ENCODE measurements around the gene SIRT3.

- TF ChIP-seq, protein P1, sequence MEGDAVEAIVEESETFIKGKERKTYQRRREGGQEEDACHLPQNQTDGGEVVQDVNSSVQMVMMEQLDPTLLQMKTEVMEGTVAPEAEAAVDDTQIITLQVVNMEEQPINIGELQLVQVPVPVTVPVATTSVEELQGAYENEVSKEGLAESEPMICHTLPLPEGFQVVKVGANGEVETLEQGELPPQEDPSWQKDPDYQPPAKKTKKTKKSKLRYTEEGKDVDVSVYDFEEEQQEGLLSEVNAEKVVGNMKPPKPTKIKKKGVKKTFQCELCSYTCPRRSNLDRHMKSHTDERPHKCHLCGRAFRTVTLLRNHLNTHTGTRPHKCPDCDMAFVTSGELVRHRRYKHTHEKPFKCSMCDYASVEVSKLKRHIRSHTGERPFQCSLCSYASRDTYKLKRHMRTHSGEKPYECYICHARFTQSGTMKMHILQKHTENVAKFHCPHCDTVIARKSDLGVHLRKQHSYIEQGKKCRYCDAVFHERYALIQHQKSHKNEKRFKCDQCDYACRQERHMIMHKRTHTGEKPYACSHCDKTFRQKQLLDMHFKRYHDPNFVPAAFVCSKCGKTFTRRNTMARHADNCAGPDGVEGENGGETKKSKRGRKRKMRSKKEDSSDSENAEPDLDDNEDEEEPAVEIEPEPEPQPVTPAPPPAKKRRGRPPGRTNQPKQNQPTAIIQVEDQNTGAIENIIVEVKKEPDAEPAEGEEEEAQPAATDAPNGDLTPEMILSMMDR (IDR thresholded peaks at IDR 0.05), result no peak
- TF ChIP-seq POLR2A (IDR thresholded peaks at IDR 0.05), result no peak
Observed at GRCh38 chr11:199004-199581, 37.0 kb downstream of the SIRT3 start.
